ENCODE measurements around the gene SMARCA4.

- TF ChIP-seq CTCF (IDR thresholded peaks at IDR 0.05) (no peak), POLR2A (IDR thresholded peaks at IDR 0.05) (no peak)
These were observed 25.7 kb downstream of the SMARCA4 start for GRCh38 chr19:10986301-10987127.

All from Peyer's patch (tissue), 4 donors.